Right kidney (tissue), 1 donor: Measurements from ENCODE around the gene NOS3.
"Not testable (repeated sequence)": the region's sequence is repeated elsewhere in the genome, so short reads cannot be mapped to it uniquely, and the experiment has no call there.

Source experiments
- DNase-seq: peaks from one replicate; pipeline ENCODE4 v3.0.0-alpha.2; 2016

Gene NOS3

GRCh38 chr7:151001546-151001945 lies 10.7 kb downstream of the NOS3 start:
- no peak for DNase-seq

- no peak for DNase-seq
Observed at GRCh38 chr7:151003572-151003971, 12.8 kb downstream of the NOS3 start.

DNA sequence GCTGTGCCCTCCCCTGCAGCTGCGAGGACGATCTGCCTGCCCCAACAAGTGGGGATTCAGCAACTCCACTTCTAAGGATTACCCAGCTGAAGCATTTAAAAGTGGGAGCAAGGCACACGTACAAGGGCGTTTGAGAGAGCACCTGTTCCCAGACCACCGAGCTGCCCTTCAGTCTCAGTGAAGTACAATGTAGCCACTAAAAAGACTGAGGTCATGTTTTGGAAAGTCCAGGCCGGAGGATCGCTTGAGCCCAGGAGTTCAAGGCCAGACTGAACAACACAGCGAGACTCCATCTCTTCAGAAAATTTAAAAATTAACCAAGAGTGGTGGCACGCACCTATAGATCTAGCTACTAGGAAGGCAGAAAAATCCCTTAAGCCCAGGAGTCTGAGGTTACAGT lies 14.7 kb downstream of the NOS3 start:
- DNase-seq, result no peak

DNA sequence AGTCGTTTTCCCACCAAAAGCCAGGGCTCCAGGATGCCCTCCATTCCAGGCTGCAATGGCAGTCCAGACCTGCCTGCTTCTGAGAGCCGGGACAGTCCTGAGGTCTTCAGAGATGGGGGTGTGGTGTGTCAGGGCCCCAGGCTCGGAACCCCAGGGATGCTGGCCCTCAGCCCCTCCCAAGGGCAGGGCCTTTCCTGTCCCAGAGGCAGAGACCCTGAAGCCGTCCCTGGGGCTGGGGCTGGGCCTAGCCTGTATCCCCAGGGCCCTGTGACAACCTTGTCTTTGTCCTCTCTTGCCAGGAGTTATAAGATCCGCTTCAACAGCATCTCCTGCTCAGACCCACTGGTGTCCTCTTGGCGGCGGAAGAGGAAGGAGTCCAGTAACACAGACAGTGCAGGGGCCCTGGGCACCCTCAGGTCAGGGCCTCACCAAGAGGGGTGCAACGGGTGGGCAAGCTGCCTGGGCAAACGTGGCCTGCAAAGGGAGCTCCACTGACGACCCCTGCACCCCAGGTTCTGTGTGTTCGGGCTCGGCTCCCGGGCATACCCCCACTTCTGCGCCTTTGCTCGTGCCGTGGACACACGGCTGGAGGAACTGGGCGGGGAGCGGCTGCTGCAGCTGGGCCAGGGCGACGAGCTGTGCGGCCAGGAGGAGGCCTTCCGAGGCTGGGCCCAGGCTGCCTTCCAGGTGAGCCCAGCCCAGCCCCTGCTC lies 15.9 kb downstream of the NOS3 start:
- no peak for DNase-seq

DNA sequence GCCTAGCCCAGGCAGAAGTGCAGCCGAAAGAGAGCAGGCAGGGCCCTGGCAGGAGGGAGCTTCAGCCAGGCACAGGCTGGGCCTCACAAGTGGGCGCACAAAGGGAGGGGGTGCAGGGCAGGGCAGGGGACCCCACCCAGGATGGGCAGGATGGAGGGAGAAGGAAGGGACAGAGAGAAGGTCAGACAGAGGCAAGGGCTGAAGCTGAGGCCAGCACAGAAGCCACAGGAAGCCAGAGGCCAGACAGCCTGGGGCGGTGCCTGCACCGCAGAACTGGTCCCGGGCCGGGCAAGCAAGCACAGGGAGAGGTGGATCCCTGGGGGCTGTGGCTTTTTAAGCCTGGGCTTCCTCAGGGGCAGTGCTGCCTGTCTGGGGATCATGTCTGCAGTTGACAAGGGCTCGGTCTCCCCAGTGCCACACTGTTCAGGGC lies 16.7 kb downstream of the NOS3 start:
- no peak for DNase-seq

DNA sequence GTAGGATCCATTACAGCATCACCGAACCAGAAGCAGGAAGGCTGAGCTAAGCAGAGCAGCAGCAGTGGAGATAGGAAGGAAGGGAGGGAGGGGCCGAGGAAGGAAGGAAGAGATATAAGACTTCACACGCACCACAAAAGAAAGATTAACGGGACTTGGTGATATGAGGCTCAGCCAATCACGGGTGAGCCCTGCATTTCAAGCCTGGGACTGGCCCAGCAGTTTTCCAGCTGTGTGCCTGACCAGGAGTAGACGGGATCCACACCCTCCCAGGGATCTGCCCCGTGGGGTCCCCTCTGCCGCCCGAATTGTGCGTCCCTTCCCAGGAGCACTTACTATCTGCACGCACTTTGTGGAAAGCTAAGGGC lies 17.3 kb downstream of the NOS3 start:
- no peak for DNase-seq

GRCh38 chr7:151008511-151009323 lies 17.9 kb downstream of the NOS3 start:
- DNase-seq, result peak; percentile 54

GRCh38 chr7:151009327-151010036 lies 18.7 kb downstream of the NOS3 start:
- no peak for DNase-seq

- no peak for DNase-seq
Observed at GRCh38 chr7:151010037-151010306, 19.2 kb downstream of the NOS3 start.

DNA sequence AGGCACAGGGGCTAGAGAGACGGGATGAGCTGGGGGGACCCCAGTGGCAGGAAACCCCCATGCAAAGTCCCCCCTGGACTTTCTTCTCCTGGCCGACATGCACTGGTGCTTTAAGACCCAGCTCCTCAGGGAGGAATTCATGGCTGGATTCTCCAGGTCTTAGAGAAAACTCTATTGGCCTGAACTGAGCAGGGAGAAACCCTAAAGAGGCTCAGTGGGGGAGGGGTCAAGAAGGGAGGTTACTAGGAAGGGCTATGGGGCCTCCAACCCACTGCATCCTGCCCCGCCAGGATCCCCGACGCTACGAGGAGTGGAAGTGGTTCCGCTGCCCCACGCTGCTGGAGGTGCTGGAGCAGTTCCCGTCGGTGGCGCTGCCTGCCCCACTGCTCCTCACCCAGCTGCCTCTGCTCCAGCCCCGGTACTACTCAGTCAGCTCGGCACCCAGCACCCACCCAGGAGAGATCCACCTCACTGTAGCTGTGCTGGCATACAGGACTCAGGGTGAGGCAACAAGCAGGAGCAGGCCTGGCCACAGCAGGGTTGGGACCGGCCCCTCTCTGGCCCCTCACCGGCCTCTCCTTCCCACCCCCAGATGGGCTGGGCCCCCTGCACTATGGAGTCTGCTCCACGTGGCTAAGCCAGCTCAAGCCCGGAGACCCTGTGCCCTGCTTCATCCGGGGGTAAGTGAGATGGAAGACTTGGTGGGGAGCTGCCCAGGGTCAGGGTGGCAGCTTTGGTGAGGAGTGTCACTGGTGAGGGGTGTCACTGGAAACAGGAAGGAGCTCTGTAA lies 19.7 kb downstream of the NOS3 start:
- peak; percentile 56 for DNase-seq

- DNase-seq, result no peak
Observed at GRCh38 chr7:151011097-151011409, 20.2 kb downstream of the NOS3 start.

DNA sequence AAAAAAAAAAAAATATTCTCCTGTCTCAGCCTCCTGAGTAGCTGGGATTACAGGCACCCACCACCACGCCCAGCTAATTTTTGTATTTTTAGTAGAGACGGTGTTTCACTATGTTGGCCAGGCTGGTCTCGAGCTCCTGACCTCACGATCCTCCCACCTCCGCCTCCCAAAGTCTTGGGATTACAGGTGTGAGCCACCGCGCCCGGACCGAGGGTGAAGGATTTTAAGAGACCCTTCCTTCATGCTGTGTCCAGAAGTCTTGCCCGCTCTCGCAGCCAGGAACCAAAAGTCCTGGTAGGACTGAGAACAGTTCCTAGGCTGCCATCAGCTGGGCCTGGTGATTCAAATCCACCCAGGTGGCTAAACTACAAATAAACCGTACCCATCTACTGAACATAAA lies 20.8 kb downstream of the NOS3 start:
- not testable (repeated sequence) for DNase-seq

- DNase-seq, result no peak
Observed at GRCh38 chr7:151012031-151012692, 21.3 kb downstream of the NOS3 start.

DNA sequence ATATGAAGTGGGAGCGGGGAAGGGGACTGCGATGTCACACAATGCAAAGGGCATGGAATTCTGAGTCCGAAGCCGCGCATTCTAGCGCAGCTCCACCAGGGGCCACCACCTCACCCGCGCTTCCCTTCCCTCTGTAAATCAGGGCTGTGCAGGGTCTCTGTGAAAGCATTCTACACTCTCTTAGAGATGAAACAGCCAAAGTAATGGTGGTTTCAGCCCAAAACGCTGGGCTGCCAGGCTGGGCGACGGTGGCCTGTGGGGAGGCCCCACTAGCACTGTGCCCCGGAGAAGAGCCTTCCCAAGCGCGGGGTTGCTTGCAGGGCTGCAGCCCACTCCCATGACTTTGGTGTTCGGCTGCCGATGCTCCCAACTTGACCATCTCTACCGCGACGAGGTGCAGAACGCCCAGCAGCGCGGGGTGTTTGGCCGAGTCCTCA lies 22.1 kb downstream of the NOS3 start:
- peak; percentile 60 for DNase-seq

- no peak for DNase-seq
Observed at GRCh38 chr7:151013356-151013732, 22.5 kb downstream of the NOS3 start.

DNA sequence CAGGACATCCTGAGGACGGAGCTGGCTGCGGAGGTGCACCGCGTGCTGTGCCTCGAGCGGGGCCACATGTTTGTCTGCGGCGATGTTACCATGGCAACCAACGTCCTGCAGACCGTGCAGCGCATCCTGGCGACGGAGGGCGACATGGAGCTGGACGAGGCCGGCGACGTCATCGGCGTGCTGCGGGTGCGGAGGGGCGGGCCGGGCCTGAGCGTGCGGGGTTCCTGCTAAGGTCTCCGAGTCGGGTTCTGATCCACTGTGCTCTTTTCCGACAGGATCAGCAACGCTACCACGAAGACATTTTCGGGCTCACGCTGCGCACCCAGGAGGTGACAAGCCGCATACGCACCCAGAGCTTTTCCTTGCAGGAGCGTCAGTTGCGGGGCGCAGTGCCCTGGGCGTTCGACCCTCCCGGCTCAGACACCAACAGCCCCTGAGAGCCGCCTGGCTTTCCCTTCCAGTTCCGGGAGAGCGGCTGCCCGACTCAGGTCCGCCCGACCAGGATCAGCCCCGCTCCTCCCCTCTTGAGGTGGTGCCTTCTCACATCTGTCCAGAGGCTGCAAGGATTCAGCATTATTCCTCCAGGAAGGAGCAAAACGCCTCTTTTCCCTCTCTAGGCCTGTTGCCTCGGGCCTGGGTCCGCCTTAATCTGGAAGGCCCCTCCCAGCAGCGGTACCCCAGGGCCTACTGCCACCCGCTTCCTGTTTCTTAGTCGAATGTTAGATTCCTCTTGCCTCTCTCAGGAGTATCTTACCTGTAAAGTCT lies 23.1 kb downstream of the NOS3 start:
- peak; percentile 61 for DNase-seq

- DNase-seq, result no peak
Observed at GRCh38 chr7:151014950-151015349, 24.1 kb downstream of the NOS3 start.

DNA sequence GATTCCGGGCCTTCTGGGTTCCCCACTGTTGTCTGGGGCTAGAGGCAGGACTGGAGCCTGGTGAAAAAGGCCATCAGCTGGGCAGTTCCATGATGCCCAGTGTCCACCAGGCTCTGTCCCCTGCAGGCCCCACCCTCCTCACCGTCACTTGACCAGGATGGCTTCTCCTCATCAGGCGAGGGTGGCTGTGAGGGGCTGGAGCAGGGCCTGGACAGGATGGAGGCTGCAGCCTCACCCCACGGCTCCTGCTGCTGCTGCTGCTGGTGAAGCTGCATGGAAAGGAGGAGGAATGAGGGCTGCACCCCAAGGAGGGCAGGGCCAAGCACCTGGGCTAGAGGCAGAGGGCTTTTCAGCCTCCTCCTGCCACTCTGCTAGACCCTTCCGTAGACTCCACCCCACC lies 25.1 kb downstream of the NOS3 start:
- no peak for DNase-seq

DNA sequence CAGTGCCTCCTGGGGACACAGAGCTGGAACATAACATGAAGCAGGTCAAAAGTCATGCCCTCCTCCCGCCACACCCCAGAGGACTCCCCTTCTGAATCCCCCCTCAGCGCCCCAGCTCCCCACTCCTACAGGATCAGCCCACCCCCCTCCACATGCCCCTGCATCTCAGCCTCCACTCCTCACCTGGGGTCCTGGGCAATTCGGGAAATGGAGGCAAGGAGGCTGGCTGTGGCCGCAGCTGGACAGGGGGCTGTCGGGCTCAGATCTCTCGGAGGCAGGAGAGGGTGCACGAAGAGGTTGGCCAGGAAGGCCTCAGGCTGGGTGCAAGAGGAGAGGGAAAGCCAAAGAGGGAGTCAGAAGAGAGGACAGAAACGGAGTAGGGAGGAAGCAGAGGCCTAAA lies 25.7 kb downstream of the NOS3 start:
- no peak for DNase-seq

GRCh38 chr7:151016942-151017341 lies 26.1 kb downstream of the NOS3 start:
- DNase-seq, result no peak

GRCh38 chr7:151017370-151017952 lies 26.6 kb downstream of the NOS3 start:
- DNase-seq, result no peak
